Measurements from ENCODE around the gene BCAN.
A peak's percentile ranks its signal among the peaks of the same experiment; 100 is the strongest.

The BCAN gene

DNA sequence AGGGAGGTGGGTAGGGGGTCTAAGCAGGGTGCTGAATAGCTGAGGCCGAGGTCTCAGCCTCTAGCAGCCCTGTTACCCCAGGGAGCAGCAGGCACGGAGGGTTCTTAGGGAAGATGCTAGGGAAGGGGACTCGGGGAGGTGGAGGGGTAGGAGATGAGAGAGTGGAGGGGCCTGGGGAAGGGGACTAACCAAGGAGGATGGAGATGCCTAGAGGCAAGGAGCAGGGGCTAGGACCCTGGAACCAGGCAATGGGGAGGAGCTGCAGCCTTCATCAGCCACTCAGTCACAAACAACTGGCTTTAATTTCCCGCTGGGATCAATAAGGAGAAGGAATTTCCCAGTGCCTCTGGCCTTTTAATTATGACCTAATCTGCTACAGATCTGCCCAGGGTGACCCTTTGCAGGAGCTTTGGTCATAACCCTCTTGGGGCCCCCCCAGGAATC is 66.3 kb downstream of the BCAN start:
- no peak overlapping the region for H3K23ac ChIP-seq (ENCODE audit: low read length in 2 of 2)
- no peak overlapping the region for H3K27ac ChIP-seq (ENCODE audit: low read length, poor library complexity, severe bottlenecking)
- peak overlapping the region in 1 of 2 experiments; percentile 61 for H3K18ac ChIP-seq (ENCODE audit: low read depth in 1 of 2, low read length in 2 of 2)
- H2BK15ac ChIP-seq (ENCODE audit: low read depth, poor library complexity, severe bottlenecking): peak overlapping the region; percentile 36
- H4K8ac ChIP-seq (ENCODE audit: low read length): peak overlapping the region; percentile 78
- H3K9ac ChIP-seq (ENCODE audit: low read length): peak overlapping the region; percentile 89
- H3K79me1 ChIP-seq (replicated peaks; ENCODE audit: low read length, poor library complexity, severe bottlenecking): no peaks in the 10 kb centered on the region
- H2AK5ac ChIP-seq (ENCODE audit: low read length, severe bottlenecking): peak overlapping the region; percentile 63
- H3K4me1 ChIP-seq (ENCODE audit: control insufficient read depth, insufficient read depth, low read depth, low read length): peaks cover 61% of the 10 kb centered on the region
- WGBS: 21% methylated on average over 4 of the region's 4 CpGs
- H3K4me3 ChIP-seq (ENCODE audit: insufficient read depth in 1 of 2, low read depth in 1 of 2, low read length in 2 of 2): peak overlapping the region; percentile 10 to 67
- H3K9me3 ChIP-seq (ENCODE audit: control insufficient read depth, low read length): no peaks in the 10 kb centered on the region
- peak overlapping the region in 1 of 2 experiments; percentile 24 for H3K14ac ChIP-seq (ENCODE audit: low read length in 2 of 2)
- no peak for DNase-seq
- H4K91ac ChIP-seq (ENCODE audit: low read length): peak overlapping the region; percentile 81
- peaks cover 0 to 19% of the 10 kb centered on the region in 2 experiments for H3K27me3 ChIP-seq (ENCODE audit: control insufficient read depth in 1 of 2, insufficient read depth in 1 of 2, low read length in 2 of 2)
- peak overlapping the region in 1 of 2 experiments; percentile 97 for H3K4ac ChIP-seq (ENCODE audit: low read depth in 1 of 2, low read length in 2 of 2)
- no peak overlapping the region for H2BK5ac ChIP-seq (ENCODE audit: low read depth, low read length, poor library complexity, severe bottlenecking)
- H2BK12ac ChIP-seq (ENCODE audit: low read length in 2 of 2): peak overlapping the region in 1 of 2 experiments; percentile 89
- no peak overlapping the region for H3K4me2 ChIP-seq (ENCODE audit: low read length, poor library complexity, severe bottlenecking)
- no peaks in the 10 kb centered on the region for H3K36me3 ChIP-seq (ENCODE audit: control insufficient read depth in 1 of 2, insufficient read depth in 2 of 2, low read depth in 1 of 2, low read length in 2 of 2)
- no peak overlapping the region for H2AFZ ChIP-seq (ENCODE audit: low read depth, low read length)
- peak overlapping the region; percentile 81 for H2BK120ac ChIP-seq (ENCODE audit: low read depth, low read length)

DNA sequence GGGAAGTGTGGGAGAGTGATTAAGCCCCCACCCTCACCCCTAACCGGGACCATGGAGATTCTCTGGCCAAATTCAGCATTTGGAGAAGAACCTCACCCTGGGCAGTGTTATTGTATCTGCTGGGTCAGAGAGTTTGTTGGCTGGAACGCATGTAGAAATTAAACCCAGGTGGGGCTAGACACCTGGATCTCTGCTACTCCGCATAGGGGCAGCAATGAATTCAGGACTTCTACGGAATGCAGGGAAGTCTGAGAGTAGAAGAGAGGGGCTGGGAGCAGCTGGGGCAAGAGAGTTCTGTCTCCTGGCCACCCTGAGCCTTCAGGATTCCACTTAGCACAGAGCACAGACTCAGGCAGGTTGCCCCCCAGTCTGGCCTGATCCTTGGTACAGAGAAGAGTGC is 67.1 kb downstream of the BCAN start:
- Histone ChIP-seq H4K91ac (ENCODE audit: low read length) (no peak overlapping the region), H3K4me1 (ENCODE audit: control insufficient read depth, insufficient read depth, low read depth, low read length) (peaks cover 55% of the 10 kb centered on the region)

More for the DNA sequence above, 67.1 kb downstream of the BCAN start:
- peaks cover 0 to 16% of the 10 kb centered on the region in 2 experiments for H3K27me3 ChIP-seq (ENCODE audit: control insufficient read depth in 1 of 2, insufficient read depth in 1 of 2, low read length in 2 of 2)
- DNase-seq: no peak
- H3K4me3 ChIP-seq (ENCODE audit: insufficient read depth in 1 of 2, low read depth in 1 of 2, low read length in 2 of 2): peak overlapping the region in 1 of 2 experiments; percentile 67
- no peaks in the 10 kb centered on the region for H3K9me3 ChIP-seq (ENCODE audit: control insufficient read depth, low read length)
- H4K8ac ChIP-seq (ENCODE audit: low read length): peak overlapping the region; percentile 32
- no peak overlapping the region for H3K18ac ChIP-seq (ENCODE audit: low read depth in 1 of 2, low read length in 2 of 2)
- H3K4me2 ChIP-seq (ENCODE audit: low read length, poor library complexity, severe bottlenecking): no peak overlapping the region
- H3K27ac ChIP-seq (ENCODE audit: low read length, poor library complexity, severe bottlenecking): no peak overlapping the region
- H3K79me1 ChIP-seq (replicated peaks; ENCODE audit: low read length, poor library complexity, severe bottlenecking): no peaks in the 10 kb centered on the region
- H3K4ac ChIP-seq (ENCODE audit: low read depth in 1 of 2, low read length in 2 of 2): no peak overlapping the region
- no peak overlapping the region for H2BK120ac ChIP-seq (ENCODE audit: low read depth, low read length)
- H2AFZ ChIP-seq (ENCODE audit: low read depth, low read length): no peak overlapping the region
- H2BK12ac ChIP-seq (ENCODE audit: low read length in 2 of 2): peak overlapping the region in 1 of 2 experiments; percentile 33
- 61% methylated on average over 4 of the region's 4 CpGs for WGBS
- H2AK5ac ChIP-seq (ENCODE audit: low read length, severe bottlenecking): no peak overlapping the region
- peak overlapping the region; percentile 84 for H2BK15ac ChIP-seq (ENCODE audit: low read depth, poor library complexity, severe bottlenecking)
- no peak overlapping the region for H3K14ac ChIP-seq (ENCODE audit: low read length in 2 of 2)
- no peak overlapping the region for H2BK5ac ChIP-seq (ENCODE audit: low read depth, low read length, poor library complexity, severe bottlenecking)
- peak overlapping the region; percentile 89 for H3K9ac ChIP-seq (ENCODE audit: low read length)
- H3K36me3 ChIP-seq (ENCODE audit: control insufficient read depth in 1 of 2, insufficient read depth in 2 of 2, low read depth in 1 of 2, low read length in 2 of 2): no peaks in the 10 kb centered on the region
- no peak overlapping the region for H3K23ac ChIP-seq (ENCODE audit: low read length in 2 of 2)
